Mammary microvascular endothelial cell (primary cell): ENCODE results near the gene ANXA2R. TPM values are rescaled to one million over a fixed set of nuclear protein-coding genes. Genes with fewer than 3 reads are reported as not detected.

Experiments
- total RNA-seq: library from RNA; depleted of rRNA; stranded (reverse); fragments of >200 nt; gene quantifications from 2 replicates; pipeline ENCODE4 v1.2.3, GENCODE V29; 2015

Gene ANXA2R, protein sequence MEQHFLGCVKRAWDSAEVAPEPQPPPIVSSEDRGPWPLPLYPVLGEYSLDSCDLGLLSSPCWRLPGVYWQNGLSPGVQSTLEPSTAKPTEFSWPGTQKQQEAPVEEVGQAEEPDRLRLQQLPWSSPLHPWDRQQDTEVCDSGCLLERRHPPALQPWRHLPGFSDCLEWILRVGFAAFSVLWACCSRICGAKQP
- total RNA-seq: 8.1 and 9.1 TPM in 2 replicates

DNA sequence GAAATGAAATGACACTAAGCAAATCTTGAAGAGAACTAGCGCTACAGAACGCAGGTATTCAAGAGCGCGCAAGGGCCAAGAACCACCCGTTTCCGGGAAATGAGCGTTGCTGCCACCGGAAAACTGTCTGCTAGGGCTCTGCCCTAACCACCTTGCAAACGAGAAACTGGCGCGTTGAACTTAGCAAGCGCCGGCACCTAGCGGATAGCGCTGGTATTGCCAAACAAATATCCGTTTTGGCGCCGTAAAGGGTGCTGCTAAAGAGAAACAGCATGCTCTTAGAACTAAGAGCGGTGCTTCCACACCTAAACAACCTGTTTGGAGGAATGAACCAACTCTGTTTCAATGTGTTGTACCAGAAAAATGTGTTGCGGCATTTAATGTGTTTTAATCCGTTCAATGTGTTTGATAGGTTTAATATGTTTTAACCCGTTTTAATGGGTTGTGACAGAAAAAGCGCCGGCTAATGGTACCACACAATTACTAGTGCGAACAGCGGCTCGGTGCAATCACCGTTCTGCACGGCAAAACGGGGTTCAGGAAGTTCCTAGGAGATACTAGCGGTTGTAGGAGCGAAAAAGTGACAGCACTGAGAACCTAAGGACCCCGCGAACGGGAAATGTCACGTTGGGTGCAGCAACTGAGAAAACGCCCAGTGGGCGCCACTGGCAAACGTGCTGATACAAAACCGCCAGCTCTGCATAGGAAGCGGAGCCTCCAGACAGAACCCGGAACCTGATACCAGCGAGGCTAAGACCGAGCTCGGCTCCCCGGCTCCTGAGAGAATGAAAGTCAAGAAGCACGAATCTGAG, at the start of gene ANXA2R:
TSS of gene ANXA2R (minus strand) at position 33 of the 812 bp plus-strand sequence. CDS start 273 bp downstream, outside the sequence.

Other genes starting within 250 kb of the ANXA2R start
- 17.3 and 28.6 TPM in 2 replicates for gene SELENOP, start 228.4 kb downstream of the ANXA2R start, total RNA-seq
- 15.1 and 23.2 TPM in 2 replicates for gene ZNF131, start 80.6 kb upstream of the ANXA2R start, total RNA-seq
- not detected in 2 replicates for gene NIM1K, start 151.9 kb upstream of the ANXA2R start, total RNA-seq